Measurements from ENCODE around the gene NPR3.

- TF ChIP-seq POLR2A (IDR thresholded peaks at IDR 0.05; ENCODE audit: low read depth, low read length) (no peak), POLR2AphosphoS5 (IDR thresholded peaks at IDR 0.05; ENCODE audit: low read depth, low read length) (no peak), SPI1 (IDR thresholded peaks at IDR 0.05; ENCODE audit: low read depth, low read length) (no peak)
Observed at GRCh38 chr5:32680183-32680582, 30.9 kb upstream of the NPR3 start.

Measured in GM12891 (cell line).